HUDEP-2 (cell line): ENCODE results near the gene TMEM161A.
"Not testable (repeated sequence)": the region's sequence is repeated elsewhere in the genome, so short reads cannot be mapped to it uniquely, and the experiment has no call there.

Experiments
- DNase-seq, 76 experiments: peaks; one replicate each; lab custom pipeline; 2025; ENCODE audit not compliant: unreplicated experiment in 76 of 76; lab: John Stamatoyannopoulos, UW

Gene TMEM161A

DNA sequence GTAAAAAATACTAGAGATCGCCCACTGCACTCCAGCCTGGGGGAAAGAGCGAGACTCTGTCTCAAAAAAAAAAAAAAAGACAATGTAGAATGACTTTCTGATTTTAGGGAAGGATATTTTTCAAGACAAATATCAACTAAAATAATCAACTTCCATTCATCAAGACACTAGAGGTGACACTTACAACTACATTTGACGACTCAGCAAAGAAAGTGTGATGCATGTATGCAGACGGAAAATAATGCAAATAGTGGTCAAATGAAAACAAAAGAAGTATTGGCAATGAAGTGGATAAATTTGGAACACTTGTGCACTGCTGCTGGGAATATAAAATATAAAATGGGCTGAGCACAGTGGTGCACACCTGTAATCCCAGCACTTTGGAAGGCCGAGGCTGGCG lies 12.2 kb downstream of the TMEM161A start:
- DNase-seq = no peak

DNA sequence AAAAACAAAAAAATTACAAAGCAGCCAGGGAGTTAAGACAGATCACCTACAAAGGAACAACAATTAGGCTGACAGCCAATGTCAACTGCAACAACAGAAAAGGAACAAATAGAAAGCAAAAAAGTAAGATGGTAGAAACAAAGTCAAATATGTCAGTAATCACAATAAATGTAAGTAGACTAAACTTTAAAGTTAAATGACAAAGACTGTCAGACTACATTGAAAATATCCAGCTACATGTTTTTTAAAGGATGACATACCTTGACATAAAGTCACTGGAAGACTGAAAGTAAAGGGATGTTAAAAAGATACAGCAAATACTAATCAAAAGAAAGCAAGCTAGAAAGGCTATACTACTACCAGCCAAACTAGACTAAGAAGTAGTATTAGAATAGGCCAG lies 14.9 kb downstream of the TMEM161A start:
- DNase-seq = no peak

DNA sequence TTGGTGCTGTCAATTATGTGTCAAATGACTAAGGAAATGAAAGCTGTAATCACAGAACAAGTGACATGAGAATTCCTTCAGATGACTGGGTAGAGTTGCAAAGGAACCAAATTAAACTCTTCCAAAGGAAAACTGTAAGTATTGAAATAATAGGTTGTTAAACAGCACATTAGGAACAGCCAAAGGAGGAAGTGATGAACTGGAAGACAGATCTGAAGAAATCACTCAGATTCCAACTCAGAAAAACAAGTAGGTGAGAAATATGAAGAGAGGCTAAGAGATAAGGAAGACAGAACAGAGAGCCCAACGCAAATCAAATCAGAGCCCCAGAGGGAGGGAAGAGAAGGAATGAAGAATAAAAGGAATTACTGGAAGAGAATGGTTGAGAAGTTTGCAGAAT lies 15.4 kb downstream of the TMEM161A start:
- no peak for DNase-seq

DNA sequence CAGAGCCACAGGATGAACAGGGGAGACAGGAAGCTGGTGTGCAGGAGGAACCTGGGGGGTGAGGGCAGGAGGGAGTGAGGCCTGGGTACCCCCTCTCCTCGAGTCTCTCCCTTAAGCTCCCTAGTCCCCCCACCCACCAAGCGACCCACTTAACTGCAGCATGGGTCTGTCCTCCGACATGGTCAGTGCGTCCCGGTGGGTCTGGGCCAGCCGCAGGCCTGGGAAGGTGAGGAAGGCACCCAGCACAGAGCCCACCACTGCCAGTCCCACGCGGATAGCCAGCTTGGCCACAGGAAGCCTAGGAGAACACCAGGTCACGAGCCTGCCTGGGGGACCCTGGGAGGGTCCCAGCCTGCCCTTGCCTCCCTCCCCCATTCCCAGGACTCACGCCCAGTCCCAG lies 16.9 kb downstream of the TMEM161A start:
- DNase-seq = no peak

DNA sequence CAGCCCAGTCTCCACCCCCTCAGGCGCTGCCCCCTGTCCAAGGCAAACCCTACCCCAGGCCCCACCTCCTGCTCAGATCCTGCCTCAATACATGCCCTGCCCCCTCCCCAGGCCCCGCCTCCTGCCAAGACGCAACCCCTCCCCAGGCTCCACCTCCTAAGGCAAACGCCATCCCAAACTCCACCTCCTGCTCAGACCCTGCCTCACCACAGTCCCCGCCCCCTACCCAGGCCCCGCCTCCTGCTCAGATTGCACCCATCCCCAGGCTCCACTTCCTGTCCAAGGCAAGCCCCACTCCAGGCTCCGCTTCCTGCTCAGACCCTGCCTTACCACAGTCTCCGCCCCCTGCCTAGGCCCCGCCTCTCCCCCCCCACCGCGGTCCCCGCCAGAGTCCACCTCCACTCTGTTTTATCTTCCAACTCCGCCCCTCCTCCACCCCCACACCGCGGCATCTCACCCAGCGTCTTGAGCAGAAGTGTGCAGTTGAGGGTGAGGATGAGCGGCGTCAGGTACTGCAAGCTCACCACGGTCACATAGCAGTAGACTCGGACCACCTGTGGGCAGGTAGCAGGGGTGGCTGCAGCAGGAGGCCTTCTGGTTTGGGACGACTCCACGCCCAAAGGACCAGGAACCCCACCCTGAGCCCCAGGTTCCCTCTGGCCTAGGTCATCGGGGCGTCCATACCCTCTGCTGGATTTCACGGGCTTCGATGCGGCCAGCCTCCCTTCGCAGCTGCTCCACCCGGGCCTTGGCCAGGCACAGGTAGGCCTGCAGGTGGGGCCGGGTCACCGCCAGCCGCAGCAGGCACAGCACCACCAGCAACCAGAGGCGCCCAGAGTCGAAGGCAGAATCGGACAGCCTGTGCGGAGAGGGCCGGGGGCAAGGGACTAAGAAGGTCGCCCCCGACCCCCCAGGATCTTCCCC lies 17.7 kb downstream of the TMEM161A start:
- peak in 50 of 76 experiments; percentile 20 to 91 (median 59) for DNase-seq

DNA sequence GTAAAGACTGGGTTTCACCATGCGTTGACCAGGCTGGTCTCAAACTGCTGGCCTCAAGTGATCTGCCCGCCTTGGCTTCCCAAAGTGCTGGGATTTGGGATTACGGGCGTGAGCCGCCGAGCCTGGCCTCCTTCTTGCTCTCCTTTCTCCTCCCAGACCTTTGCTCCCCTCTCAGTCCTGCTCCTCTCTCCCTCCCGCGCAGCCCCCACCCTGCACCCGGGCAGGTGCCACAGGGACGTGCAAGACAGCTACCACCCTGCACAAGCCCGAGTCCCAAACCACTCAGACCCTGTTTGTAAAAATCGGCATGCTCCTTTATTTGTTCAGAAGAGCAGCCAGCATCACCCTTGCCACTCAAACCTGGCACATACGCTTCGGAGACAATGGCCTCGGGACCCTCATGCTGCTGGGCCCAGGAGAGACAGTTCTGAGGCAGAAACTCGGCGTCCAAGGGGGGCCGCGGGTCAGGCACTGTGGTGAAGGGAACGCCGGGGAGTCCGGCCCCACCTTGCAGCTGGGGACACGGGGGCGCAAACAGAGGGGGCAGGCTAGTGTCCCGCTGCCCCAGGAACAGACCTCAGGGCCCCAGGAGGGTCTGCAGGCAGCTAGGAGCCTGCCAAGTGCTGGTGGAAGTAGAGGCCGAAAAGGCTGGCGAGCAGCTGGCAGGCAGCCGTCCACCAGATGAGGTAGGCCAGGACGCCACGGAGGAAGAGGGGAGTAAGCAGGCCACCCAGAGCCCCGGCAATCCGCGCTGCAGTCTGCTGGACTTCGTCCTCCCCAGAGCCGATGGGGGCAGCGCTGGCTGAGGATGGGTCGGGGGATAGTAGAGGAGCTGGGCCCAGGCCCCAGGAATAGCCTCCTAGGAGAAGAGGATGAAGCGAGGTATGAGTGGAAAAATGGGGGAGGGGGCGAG lies 18.7 kb downstream of the TMEM161A start:
- DNase-seq = no peak

DNA sequence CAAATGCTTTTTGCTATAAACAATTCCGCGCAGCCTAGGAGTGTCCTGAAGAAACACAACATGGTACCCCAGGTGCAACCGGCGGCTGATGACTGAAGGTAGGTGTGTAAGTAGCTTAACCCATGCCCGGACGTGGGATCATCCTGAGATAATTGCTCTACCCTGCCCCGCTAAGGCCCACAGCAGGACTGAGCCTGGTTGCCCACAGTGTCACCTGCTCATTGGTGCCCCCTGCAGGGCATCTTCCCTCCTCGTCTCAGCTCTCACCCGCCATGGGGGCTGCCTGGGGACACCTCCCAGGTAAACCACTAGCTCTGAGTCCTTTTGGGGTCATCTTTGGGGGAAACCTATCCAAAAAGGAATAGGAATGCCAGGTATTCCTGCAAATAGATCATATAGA lies 22.3 kb downstream of the TMEM161A start:
- DNase-seq = peak in 57 of 76 experiments; percentile 20 to 78 (median 46)

DNA sequence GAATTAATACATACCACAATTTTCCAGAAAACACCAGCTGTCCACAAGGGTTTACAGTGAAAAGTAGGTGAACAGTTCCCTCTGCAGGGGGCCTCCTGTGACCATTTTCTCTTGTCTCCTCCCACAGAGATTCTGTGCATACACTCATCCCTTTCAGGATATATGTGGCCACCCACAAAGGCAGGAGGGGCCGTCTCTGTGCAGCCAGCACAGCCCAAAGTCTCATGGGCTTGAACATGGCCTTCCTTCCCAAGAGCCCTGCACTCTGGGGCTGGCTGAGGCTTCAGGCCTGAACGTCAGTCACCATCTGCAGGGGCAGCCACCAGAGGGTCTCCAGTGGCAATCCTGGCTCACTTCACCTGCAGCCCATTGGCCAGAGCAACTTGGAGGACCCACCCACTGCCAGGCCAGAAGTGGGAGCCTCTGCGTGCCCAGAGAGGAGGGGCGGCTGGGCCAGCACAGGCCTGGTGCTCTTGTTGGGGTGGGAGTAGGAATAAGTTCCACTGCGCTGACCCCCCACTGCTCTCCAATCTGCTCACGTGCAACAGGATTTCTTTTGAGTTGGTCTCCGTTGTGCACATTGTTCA lies 25.1 kb downstream of the TMEM161A start:
- DNase-seq = peak in 15 of 76 experiments; percentile 13 to 56 (median 33)

DNA sequence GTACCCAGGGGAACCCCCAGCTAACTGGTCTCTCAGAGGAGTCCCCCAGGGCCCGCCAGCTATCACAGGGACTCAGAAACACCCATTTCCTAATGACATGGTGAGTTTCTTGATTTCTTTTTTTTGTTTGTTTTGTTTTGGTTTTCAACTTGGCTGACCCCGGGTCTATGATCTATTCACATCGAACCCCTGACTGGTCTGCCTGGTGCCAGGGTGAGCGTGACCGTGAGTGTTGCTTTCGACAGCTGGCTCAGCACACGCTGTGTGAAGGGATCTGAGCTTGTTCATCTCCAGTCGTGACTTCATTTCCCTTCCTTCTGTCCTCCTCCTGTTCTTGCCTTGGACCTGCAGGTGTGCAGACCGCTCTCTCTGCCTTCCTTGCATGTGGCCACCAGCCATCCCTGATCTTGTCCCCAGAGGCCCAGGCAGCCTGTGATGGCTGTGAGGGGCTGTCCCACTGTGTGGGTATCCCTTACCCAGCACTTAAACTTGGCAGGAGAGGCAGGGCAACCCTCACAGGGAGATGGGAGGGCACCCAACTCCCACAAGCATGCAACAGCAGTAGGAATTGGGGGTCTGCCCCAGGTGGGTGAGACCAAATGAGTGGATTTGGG lies 26.2 kb downstream of the TMEM161A start:
- no peak for DNase-seq

DNA sequence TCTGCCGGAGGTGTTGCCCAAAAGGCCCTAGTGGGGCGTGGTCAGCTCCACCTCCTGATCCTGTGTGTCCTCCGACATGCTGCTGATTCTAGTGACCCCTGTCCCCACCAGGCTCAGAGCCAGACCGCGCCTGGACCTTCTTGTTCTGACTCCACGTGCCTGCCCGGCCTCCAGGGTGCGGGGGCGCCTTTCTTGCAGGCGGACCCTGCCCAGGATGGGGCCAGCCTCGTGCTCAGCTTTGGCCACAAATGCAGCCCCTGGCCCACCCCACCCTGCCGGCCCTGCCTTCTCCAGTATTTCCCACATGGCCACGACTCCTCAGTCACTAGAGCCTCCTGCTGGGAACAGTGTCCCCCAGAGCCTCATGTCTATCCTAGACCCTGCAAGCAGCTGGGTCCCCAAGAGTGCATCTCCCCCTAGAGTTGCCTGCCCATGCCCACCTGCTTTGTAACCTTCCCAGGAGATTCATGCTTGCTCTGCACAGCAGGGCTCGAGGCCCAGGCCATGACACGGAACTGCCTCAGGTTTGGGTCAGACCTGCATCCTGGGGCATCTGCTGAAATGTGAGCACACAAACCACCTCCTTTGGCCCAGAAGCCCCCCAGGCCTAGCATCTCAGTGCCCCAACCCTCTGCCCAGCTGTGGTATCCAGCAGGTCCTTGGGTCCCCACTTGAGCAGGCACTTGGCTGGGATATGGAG lies 27.0 kb downstream of the TMEM161A start:
- no peak for DNase-seq

DNA sequence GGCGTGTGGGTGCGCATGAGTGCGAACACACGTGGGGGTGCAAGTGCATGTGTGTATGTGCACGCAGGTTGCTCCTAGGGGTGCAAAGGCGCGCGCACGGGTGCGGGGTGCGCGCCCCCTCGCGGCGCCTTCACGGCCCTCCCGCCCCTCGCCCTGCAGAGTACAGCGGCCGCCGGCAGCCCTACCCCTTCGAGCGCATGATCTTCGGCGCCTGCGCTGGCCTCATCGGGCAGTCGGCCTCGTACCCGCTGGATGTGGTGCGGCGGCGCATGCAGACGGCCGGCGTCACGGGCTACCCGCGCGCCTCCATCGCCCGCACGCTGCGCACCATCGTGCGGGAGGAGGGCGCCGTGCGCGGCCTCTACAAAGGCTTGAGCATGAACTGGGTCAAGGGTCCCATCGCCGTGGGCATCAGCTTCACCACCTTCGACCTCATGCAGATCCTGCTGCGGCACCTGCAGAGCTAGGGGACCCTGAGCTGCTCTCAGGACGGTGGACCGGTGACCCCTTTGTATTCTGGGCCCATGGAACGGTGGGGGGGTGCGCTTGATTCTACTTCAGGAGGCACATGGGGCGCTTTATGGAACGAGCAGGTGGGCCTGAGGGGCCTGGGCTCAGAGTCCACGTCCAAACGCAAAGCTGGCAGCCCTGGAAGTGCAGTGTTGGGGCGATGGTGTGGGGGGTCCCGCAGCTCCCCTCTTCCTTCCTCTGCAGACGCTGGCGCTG lies 27.7 kb downstream of the TMEM161A start:
- DNase-seq = peak in 2 of 76 experiments; percentile 11 to 24

DNA sequence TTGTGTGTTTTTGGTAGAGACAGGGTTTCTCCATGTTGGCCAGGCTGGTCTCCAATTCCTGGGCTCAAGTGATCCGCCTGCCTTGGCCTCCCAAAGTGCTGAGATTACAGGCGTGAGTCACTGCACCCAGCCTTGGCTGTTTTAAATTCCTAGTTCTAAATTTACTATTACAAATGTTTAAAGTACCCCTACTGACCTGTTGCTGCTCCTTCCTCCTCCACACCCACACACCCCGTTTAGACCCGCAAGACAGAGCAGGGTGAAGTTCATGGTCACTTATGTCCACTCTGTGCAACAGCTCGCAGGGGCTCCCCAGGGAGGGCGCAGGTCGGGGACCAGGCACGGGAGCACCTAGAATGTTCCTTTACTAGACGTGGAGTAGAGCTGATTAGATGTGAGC lies 28.7 kb downstream of the TMEM161A start:
- DNase-seq = no peak

DNA sequence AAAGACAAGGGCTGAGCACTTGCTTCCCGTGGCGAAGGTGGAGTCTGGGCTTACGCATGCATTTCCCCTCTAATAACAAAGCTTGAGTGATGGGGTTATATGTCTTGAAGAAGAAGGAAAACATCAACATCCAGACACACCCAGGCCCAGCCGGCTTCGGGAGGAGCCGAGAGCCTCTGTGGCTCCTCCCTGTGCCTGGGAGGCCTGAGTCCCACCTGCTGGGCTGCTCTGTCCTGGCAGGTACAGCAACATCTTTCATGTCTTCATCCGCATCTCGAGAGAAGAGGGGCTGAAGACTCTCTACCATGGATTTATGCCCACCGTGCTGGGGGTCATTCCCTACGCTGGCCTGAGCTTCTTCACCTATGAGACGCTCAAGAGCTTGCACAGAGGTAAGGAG lies 30.6 kb downstream of the TMEM161A start:
- no peak for DNase-seq

DNA sequence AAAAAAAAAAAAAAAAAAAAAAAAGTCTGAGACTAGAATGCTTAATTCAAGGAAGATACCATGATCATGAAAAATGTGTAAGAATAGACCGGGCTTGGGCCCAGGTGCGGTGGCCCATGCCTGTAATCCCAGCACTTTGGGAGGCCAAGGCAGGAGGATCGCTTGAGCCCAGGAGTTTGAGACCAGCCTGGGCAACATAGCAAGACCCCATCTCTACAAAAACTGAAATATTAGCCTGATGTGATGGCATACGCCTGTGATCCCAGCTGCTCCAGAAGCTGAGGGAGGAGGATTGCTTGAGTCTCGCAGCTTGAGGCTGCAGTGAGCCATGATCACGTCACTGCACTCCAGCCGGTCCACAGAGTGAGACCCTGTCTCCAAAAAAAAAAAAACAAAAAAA lies 31.3 kb downstream of the TMEM161A start:
- not testable (repeated sequence) for DNase-seq

DNA sequence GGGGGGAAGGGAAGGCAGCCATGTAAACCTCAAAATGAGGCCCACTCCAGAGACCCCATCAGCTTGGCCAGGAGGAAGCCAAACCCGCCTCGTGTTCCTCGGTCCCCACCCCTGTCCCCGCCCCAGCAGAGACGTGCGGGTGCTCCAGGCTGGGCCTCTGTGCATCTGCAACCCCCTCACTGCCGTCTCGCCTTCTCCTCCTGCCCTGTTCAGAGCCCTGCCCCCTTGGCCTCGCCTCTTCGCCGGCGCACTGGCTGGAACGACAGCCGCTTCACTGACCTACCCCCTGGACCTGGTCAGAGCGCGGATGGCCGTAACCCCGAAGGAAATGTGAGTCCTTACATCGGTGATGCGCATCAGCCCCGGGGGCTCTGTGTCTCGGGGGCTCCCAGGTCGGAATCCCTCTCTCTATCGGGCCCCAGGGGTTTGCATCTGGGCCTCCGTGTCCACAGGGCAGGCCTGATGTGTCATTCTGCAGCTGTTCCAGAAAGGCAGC lies 32.2 kb downstream of the TMEM161A start:
- DNase-seq = no peak

DNA sequence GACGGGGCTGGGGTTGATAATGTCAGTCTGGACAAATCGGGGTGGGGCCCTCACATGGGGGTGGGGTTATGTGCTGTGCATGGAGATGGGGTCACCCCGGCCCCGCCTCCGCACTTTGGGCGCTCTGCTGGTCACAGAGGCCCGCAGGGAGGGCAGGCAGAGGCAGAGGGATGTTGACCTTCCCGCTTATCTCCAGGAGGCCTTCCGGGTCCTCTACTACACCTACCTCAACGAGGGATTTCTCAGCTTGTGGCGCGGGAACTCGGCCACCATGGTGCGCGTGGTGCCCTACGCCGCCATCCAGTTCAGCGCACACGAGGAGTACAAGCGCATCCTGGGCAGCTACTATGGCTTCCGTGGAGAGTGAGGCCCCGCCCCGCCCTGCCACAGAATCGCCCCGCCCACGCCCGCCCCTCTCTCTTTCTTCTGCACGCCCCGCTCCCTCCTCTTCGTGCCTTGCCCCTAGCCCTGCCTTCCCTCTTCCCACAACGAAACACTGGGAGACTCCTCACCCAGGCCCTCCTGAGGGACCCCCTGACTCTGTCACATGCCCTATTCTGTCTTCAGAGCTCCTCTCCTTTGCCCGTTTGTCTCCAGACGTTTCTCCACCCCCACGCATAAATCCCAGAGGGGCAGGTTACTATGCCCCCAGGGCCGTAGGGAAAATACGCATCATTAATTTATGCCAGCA lies 32.8 kb downstream of the TMEM161A start:
- peak in 8 of 76 experiments; percentile 6 to 45 (median 18) for DNase-seq

DNA sequence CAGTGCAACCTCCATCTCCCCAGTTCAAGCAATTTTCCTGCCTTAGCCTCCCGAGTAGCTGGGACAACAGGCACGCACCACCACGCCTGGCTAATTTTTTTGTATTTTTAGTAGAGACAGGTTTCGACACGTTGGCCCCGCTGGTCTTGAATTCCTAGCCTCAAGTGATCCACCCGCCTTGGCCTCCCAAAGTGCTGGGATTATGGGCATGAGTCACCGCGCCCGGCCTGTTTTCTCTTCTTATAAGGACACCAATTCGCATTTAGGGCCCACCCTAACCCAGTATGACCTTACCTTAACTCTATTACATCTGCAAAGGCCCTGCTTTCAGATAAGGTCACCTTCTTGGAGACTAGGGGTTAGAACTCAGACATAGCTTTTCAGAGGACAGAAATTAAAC lies 35.1 kb downstream of the TMEM161A start:
- no peak for DNase-seq

DNA sequence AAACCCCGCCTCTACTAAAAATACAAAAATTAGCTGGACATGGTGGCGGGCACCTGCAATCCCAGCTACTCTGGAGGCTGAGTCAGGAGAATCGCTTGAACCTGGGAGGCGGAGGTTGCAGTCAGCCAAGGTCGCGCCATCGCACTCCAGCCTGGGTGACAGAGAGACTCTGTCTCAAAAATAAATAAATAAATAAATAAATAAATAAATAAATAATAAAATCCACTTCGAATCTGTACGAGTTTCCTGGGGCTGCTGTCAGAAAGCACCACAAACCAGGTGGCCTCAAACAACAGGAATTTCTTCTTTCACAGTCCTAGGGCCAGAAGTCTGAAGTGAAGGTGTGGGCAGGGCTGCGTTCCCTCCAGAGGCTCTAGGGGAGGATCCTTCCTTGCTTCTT lies 35.7 kb downstream of the TMEM161A start:
- not testable (repeated sequence) for DNase-seq

DNA sequence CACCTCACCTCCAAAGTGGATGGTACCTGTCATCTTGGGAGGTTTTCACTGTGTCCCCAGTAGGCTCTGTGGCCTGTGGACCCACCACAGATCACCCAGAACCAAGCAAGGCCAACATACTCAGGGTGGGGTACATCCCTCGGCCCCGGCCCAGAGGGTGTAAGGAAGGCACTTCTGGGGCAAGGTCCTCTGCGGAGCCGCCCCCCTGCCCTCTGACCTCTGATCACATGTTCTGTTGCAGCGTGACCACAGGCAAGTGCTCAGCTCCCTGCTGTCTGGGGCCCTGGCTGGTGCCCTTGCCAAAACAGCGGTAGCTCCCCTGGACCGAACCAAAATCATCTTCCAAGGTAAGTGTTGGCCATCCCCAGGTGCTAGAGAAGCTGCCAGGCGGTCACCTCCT lies 36.7 kb downstream of the TMEM161A start:
- no peak for DNase-seq
